DOHH2 (cell line): ENCODE data around the gene SLC13A4.

ENCODE experiments used
- EZH2phosphoT487 ChIP-seq: fragments of 200-600 bp; sonication (generic); IDR thresholded peaks from 2 replicates; pipeline ENCODE4 v1.6.1; 2017; ENCODE audit warnings: borderline replicate concordance, mild to moderate bottlenecking, antibody characterized with exemption, low read length, moderate library complexity, mixed read lengths
- TF ChIP-seq, protein P1 (sequence below): fragments of 200-600 bp; sonication (generic); IDR thresholded peaks from one replicate; pipeline ENCODE4 v1.5.1; 2014; ENCODE audit warnings: antibody characterized with exemption, mild to moderate bottlenecking, low read depth, low read length; ENCODE audit not compliant: poor library complexity, severe bottlenecking

- TF ChIP-seq, protein P1, sequence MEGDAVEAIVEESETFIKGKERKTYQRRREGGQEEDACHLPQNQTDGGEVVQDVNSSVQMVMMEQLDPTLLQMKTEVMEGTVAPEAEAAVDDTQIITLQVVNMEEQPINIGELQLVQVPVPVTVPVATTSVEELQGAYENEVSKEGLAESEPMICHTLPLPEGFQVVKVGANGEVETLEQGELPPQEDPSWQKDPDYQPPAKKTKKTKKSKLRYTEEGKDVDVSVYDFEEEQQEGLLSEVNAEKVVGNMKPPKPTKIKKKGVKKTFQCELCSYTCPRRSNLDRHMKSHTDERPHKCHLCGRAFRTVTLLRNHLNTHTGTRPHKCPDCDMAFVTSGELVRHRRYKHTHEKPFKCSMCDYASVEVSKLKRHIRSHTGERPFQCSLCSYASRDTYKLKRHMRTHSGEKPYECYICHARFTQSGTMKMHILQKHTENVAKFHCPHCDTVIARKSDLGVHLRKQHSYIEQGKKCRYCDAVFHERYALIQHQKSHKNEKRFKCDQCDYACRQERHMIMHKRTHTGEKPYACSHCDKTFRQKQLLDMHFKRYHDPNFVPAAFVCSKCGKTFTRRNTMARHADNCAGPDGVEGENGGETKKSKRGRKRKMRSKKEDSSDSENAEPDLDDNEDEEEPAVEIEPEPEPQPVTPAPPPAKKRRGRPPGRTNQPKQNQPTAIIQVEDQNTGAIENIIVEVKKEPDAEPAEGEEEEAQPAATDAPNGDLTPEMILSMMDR: peak; percentile 95
- TF ChIP-seq EZH2phosphoT487: no peak
These were observed 55.2 kb downstream of the SLC13A4 start for GRCh38 chr7:135672560-135673359.
